Prostate gland (tissue), 2 donors: ENCODE results near the gene SIGLECL1. TPM values are rescaled to one million over a fixed set of nuclear protein-coding genes. Genes with fewer than 3 reads are reported as not detected.

ENCODE experiments used
- DNase-seq: peaks from one replicate; pipeline ENCODE4 v3.0.0-alpha.2; 2019; ENCODE audit warnings: low spot score
- H3K27ac ChIP-seq, 2 donors: fragments of 200-600 bp; sonication (generic); 2 replicates each; pipeline ENCODE4 v1.5.1; 2017 to 2019
- H3K27me3 ChIP-seq: fragments of 200-600 bp; sonication (generic); replicated peaks from 2 replicates; pipeline ENCODE4 v1.5.1; 2019; ENCODE audit not compliant: insufficient read depth
- H3K36me3 ChIP-seq, 2 donors: fragments of 200-600 bp; sonication (generic); 1 replicate in 1 of 2; 2 replicates in 1 of 2; pipeline versions ENCODE4 v1.5.1 to v1.8.1; 2017 to 2019
- H3K4me1 ChIP-seq: fragments of 200-600 bp; sonication (generic); replicated peaks from 2 replicates; pipeline ENCODE4 v1.5.1; 2019
- H3K4me3 ChIP-seq, 2 donors: fragments of 200-600 bp; sonication (generic); 2 replicates each; pipeline ENCODE4 v1.5.1; 2017 to 2019
- H3K9me3 ChIP-seq: fragments of 200-600 bp; sonication (generic); 2 replicates; pipeline ENCODE4 v1.5.1; 2017
- POLR2A ChIP-seq: fragments of 450-650 bp; IDR thresholded peaks from one replicate; pipeline ENCODE4 v1.6.1; 2016; ENCODE audit warnings: antibody characterized with exemption, mild to moderate bottlenecking
- POLR2AphosphoS5 ChIP-seq: sonication (generic); formaldehyde crosslinking; IDR thresholded peaks from one replicate; pipeline ENCODE4 v1.6.1; 2017; ENCODE audit warnings: antibody characterized with exemption
- WGBS: methylation state at CpG from one replicate; pipeline ENCODE4 v1.1.5; 2018; 5-methylcytosine and 5-hydroxymethylcytosine counted together
- intact Hi-C: fragments of 100-400 bp; cut with DNase I; formaldehyde crosslinking; loops from one replicate; pipeline ENCODE4 v1.14.2; 2022
- total RNA-seq, 2 donors: library from RNA; depleted of rRNA; stranded (reverse); fragments of >200 nt; gene quantifications; one replicate each; pipeline ENCODE4 v1.1.0, GENCODE V29; 2016
- TF ChIP-seq, protein P1 (sequence below), 4 experiments: fragments of 200-600 bp in 2 of 4; fragments of 450-650 bp in 2 of 4; sonication (generic) in 2 of 4; IDR thresholded peaks; 1 replicate in 3 of 4; 2 replicates in 1 of 4; pipeline ENCODE4 v1.5.1; 2016 to 2019; ENCODE audit warnings: antibody characterized with exemption in 4 of 4, mild to moderate bottlenecking in 2 of 4, moderate library complexity in 2 of 4

SIGLECL1 gene
- total RNA-seq, 2 donors from 2014 or later: 1.6 TPM; not detected in 1

DNA sequence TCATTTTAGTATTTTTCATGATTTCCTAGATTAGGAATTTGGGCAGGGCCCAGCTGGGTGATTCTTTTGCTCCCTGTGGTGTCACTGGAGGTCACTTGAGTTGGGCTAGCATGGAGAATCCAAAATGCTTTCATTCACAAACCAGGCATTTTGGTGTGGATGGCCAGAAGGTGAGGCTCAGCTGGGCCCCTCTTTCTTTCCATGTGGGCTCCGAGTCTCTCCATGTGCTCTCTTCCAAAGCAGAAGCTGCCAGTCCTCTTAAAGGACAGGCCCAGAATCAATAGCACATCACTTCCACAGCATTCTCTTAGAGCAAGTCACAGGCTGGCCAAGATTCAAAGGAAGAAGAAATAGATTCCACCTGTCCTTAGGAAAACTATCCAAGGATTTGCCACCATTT, 38.8 kb downstream of the SIGLECL1 start:
- no peak for TF ChIP-seq POLR2AphosphoS5
- TF ChIP-seq, protein P1, sequence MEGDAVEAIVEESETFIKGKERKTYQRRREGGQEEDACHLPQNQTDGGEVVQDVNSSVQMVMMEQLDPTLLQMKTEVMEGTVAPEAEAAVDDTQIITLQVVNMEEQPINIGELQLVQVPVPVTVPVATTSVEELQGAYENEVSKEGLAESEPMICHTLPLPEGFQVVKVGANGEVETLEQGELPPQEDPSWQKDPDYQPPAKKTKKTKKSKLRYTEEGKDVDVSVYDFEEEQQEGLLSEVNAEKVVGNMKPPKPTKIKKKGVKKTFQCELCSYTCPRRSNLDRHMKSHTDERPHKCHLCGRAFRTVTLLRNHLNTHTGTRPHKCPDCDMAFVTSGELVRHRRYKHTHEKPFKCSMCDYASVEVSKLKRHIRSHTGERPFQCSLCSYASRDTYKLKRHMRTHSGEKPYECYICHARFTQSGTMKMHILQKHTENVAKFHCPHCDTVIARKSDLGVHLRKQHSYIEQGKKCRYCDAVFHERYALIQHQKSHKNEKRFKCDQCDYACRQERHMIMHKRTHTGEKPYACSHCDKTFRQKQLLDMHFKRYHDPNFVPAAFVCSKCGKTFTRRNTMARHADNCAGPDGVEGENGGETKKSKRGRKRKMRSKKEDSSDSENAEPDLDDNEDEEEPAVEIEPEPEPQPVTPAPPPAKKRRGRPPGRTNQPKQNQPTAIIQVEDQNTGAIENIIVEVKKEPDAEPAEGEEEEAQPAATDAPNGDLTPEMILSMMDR (IDR thresholded peaks at IDR 0.05): no peak
- no peak for DNase-seq
- Histone ChIP-seq H3K4me3 (no peak overlapping the region), H3K27me3 (no peaks in the 10 kb centered on the region), H3K4me1 (no peaks in the 10 kb centered on the region), H3K27ac (no peak overlapping the region), H3K9me3 (no peaks in the 10 kb centered on the region), H3K36me3 (no peaks in the 10 kb centered on the region)
- intact Hi-C loops: no loop called here
- 78% methylated on average over 1 of the region's 1 CpG for WGBS

DNA sequence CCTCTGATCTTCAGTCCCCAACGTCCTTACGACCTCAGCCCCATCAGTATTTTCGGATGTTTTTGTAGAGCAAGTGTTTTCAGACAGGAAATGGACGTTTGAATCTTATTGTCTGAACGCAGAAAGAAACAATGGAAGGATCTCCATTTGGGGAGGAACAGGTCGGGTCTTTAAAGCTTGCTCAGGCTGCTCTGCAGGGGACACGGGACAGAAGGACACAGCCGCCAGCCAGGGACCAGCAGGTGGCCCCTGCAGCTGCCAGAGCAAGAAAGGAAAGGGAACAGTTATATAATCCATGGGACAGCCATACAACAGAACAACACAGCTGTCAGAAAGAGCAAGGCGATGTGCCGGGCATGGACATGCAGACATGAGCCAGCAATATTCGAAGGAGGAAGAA, 42.1 kb downstream of the SIGLECL1 start:
- Histone ChIP-seq H3K27ac (no peak overlapping the region), H3K4me3 (no peak overlapping the region), H3K36me3 (no peaks in the 10 kb centered on the region), H3K9me3 (no peaks in the 10 kb centered on the region), H3K4me1 (no peaks in the 10 kb centered on the region), H3K27me3 (no peaks in the 10 kb centered on the region)
- DNase-seq: no peak
- 34% methylated on average over 11 of the region's 11 CpGs for WGBS
- TF ChIP-seq, protein P1 (IDR thresholded peaks at IDR 0.05): no peak
- no peak for TF ChIP-seq POLR2A
- no peak for TF ChIP-seq POLR2AphosphoS5
- intact Hi-C loops: no loop called here

DNA sequence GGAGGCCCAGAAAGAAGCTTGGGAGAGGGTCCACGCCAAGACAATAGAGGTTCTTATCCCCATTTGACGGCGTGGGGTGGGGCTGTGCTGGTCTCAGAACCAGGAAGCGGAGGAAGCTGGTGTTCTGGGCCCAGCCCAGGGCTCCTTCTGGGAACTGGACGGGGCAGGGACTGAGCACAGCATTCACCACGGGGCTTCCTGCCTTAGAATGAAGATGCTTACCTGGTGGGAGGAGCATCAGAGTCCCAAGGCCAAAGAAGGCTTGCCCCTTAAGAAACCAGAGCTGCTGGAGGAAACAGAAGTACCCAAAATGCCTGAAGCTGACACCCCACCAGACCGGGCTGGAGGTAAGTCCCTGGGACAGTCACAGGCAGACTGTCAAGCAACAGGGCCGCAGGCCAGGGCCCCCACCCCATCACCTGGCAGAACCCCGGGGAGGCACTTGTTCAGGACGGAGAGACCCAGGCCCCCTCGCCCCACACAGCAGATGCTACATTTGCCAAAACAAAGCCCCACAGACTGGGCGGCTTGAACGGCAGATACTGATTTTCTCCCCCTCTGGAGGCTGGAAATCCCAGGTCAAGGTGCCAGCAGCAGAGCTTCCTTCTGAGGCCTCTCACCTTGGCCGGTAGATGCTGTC, 42.8 kb downstream of the SIGLECL1 start:
- no peaks in the 10 kb centered on the region for H3K36me3 ChIP-seq
- TF ChIP-seq POLR2AphosphoS5 (no peak), POLR2A (no peak)
- TF ChIP-seq, protein P1 (IDR thresholded peaks at IDR 0.05): no peak
- no peaks in the 10 kb centered on the region for H3K9me3 ChIP-seq
- no peak for DNase-seq
- H3K27ac ChIP-seq: no peak overlapping the region
- no peaks in the 10 kb centered on the region for H3K27me3 ChIP-seq
- H3K4me3 ChIP-seq: no peak overlapping the region
- WGBS: 70% methylated on average over 12 of the region's 14 CpGs
- H3K4me1 ChIP-seq: no peaks in the 10 kb centered on the region
- intact Hi-C loops: no loop called here

DNA sequence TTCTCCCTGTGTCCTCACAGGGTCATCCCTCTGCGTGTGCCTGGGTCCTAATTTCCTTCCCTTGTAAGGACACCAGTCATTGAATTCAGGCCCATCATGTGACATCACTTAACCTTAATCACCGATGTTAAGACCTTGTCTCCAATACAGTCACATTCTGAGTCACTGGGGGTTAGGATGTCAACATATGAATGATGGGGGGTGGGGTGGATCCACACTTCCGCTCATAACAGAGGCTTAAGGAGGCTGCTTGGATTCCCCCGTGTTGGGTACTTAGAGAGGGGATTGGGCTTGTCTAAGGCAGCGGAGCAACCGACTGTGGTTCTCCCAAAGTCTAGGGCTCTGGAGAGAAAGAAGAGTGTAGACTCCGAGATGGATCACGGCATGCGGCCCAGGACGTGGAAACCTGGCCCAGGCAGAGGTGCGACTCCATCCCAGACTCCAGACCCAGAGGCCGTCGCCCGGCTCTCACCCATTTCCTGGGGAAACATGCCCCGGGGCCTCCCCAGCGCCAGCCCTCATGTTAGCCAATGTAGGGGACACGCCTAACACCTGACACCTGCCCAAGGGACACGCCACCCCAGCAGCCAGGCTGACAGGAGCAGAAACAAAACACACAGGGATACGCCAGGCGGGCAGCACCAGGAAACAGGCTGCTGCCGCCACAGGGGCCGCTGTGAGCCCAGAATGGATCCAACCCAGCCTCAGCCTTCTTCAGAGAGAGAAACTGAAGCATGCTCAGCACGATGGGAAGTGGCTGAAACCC, 43.5 kb downstream of the SIGLECL1 start:
- TF ChIP-seq, protein P1 (IDR thresholded peaks at IDR 0.05): no peak
- no peak for TF ChIP-seq POLR2A
- no peak for TF ChIP-seq POLR2AphosphoS5
- 70% methylated on average over 23 of the region's 23 CpGs for WGBS
- H3K36me3 ChIP-seq: no peaks in the 10 kb centered on the region
- no peaks in the 10 kb centered on the region for H3K4me1 ChIP-seq
- DNase-seq: no peak
- intact Hi-C loops: no loop called here
- no peaks in the 10 kb centered on the region for H3K27me3 ChIP-seq
- H3K9me3 ChIP-seq: no peaks in the 10 kb centered on the region
- no peak overlapping the region for H3K27ac ChIP-seq
- no peak overlapping the region for H3K4me3 ChIP-seq

DNA sequence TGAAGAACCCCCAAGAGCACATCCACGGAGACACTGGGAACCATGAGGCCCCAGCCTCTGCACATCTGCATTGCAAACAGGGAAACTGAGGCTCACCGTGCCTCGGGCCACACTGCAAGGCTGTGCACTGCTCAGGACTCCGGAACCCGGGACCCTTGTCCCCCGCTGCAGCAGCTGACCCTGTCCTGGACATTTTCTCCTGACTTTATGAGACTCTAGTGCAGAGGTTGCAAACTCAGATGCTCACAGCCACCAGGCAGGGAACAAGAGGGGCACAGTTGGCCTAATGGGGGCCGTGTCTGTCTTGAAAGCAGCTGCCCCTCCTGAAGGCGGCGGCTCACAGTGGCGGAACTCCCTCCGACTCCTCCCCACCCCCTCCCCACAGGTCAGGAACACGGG, 44.1 kb downstream of the SIGLECL1 start:
- Histone ChIP-seq H3K4me3 (no peak overlapping the region), H3K27me3 (no peaks in the 10 kb centered on the region), H3K36me3 (no peaks in the 10 kb centered on the region), H3K4me1 (no peaks in the 10 kb centered on the region), H3K9me3 (no peaks in the 10 kb centered on the region), H3K27ac (no peak overlapping the region)
- intact Hi-C loops: no loop called here
- TF ChIP-seq, protein P1 (IDR thresholded peaks at IDR 0.05): no peak
- no peak for TF ChIP-seq POLR2A
- TF ChIP-seq POLR2AphosphoS5: no peak
- DNase-seq: no peak
- 46% methylated on average over 12 of the region's 12 CpGs for WGBS
